Fibroblast of skin of right biceps (primary cell): Measurements from ENCODE around the gene DAZAP1.

Experiments used
- DNase-seq: peaks from one replicate; pipeline ENCODE4 v3.0.0-alpha.2; 2013

Gene DAZAP1

DNA sequence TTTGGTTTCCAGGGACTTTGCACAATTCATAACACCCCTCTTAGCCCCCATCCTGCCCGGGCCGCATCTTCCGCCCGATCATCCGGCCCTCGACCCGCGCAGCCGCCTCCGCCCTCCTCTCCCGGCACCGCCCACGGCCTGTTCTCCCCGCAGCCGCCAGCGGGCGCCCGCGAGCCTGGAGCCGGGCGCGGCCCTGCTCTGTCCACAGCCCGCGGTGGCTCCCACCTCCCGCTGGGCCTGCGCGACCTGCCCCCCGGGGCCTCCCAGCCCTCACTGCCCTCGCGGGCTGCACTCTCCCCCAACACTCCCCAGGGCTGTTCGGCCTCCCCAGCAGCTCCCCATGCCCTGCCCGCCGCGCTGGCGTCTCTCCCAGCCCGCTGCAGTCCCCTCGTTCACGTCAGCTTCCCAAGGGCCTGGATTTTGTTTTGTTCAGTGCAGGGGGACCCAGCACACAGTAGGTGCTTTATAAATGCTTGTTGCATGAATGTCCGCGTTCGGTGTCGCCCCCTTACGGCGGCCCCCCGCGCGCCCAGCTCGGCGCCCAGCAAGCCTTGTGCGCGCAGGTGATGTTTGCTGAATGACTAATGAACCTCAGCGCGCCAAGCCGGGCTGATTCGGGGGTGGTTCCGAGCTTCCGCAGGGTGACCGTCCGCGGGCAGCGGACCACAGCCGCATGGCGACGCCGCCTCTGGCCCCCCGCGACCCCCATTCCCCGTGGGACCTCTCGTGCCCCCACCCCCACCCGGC lies 38.0 kb downstream of the DAZAP1 start:
- peak; percentile 54 for DNase-seq

DNA sequence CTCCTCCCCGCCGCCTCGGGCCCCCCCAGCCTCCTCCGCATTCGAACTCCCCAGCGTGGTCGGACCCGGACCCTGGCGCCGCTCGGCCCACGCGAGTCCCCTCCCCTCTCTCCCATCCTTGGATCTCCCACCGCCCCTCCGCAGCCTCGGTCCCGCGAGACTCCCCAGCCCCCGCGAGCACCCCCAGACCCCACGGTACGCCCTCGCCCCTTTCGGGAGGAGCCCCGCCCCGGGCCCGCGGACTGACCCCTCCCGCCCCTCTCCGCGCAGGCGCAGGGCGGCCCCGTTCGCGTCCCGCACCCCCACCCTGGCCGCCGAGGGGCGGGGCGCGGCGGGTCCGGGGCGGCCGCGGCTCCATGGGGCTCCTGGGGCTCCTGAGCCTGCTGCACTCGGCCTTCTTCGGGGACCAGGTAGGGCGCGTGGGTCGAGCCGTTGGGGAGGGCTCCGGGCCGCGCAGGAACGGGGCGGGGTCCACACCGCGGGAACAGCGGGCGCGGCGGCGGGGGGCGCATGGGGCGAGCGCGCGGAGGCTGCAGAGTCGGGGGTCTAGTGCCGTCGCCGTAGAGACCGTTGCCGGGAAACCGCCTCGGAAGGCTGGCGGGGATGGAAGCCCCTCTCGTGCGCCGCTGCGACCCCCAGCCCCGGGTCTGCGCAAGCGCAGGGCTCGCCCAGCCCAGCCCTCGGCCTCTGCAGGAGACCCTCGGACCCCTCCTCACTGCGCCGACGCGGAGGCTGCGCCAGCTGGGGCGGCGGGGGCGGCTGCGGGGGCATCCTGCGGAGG lies 38.7 kb downstream of the DAZAP1 start:
- no peak for DNase-seq

- no peak for DNase-seq
Measured at GRCh38 chr19:1446713-1447481, 39.5 kb downstream of the DAZAP1 start.

DNA sequence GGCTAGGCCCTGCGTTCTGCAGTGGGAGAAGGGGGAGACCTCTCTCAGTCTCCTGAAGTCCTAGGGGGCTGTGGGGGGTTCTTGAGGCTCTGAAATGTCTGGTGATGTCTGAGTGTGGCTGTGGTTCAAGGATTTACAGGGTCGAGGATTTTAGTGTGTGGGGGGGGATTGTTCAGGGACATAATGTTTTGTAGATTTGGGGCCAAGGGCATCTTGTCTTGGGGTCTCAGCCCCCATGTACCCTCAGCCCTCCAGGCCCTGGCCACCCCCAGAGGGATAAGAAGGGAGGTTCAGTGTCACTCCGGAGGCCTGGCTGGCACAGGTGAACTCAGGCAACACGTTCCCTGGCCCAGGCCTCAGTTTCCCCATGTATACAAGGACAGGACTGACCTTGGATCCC lies 40.1 kb downstream of the DAZAP1 start:
- no peak for DNase-seq

DNA sequence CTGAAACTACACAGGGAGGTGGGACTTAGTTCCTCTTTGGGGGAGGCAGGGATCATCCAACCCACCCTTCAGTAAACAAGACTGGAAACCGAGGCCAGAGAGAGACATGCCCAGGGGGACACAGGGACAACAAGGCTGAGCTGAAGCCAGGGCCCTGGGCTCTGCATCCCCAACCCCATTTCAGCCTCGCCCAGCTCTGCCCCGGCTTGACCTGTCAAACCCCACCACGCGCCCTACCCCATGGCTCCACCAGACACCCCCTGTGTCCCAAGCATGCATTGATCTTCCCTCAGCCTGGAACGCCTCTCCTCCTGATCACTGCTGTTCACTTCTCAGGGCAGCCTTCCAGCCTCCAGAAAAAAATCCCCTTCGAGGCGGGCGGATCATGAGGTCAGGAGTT lies 40.6 kb downstream of the DAZAP1 start:
- no peak for DNase-seq

- peak; percentile 68 for DNase-seq
Measured at GRCh38 chr19:1449467-1450442, 42.4 kb downstream of the DAZAP1 start, which contains the start of gene APC2. Gene APC2 (plus strand): TSS chr19:1450121. CDS start chr19:1453002, 2,881 bp downstream.

- no peak for DNase-seq
Measured at GRCh38 chr19:1450735-1451731, 43.6 kb downstream of the DAZAP1 start.

DNA sequence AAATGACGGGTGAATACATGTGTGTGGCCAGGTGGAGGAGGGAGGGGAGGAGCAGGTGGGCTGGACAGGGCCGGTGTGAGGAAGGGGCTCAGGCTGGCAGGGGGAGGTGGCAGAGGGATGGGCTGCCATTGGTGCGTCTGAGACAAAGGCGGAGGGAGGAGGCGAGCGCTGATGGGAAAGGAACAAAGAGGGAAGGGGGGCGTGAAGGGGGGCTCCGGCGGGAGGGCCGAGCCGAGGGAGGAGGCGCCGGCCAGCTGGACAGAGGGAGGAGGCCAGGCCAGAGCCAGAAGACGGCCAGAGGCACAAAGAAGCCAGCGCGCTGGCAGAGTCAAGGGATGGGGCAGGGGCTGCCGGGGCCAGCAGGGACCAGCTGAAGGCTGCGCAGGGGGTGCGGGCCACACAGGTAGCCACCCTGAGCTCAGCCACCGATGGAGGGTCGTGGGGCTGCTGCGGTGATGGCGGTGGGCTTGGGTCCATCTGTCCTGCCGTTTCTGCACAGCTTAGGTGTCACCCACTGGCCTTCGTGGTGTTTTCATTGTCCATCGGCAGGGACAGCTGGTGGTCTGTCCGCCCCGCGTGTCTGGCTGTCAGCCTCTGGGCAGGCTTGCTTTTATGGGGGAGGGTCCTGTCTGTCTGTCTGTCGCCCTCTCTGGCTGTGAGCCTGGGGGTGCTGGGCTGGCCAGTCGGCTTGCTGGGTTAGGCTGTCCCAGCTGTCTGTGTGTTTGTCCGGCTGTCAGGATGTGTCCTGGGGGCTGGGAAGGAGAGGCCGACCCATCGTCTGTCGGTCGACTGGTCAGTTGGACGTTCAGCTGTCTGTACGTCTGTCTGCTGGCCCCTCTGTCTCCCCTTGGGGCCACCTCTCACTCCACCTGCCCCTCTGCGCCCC lies 44.8 kb downstream of the DAZAP1 start:
- no peak for DNase-seq

DNA sequence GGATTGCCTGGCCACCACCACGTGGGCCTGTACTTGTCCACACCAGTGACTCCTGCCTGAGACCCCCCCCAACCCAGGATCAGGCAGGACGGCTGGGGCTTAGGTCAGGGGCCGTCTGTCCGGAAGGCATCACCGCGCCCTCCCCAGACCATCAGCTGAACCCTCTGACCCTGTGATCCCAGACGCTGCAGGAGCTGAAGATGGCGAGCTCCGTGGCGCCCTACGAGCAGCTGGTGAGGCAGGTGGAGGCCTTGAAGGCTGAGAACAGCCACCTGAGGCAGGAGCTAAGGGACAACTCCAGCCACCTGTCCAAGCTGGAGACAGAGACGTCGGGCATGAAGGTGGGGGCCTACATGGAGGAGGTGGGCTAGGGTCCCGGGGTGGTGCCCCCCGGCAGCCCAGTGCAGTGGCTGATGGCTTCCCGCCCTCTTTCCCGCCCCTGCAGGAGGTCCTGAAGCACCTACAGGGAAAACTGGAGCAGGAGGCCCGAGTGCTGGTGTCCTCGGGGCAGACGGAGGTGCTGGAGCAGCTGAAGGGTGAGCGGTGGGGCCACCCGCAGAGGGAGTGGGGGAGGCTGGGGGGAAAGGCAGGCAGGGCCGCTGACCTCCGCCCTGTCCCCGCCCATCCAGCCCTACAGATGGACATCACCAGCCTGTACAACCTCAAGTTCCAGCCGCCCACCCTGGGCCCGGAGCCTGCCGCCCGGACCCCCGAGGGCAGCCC lies 45.6 kb downstream of the DAZAP1 start:
- no peak for DNase-seq

GRCh38 chr19:1453525-1454364 lies 46.4 kb downstream of the DAZAP1 start:
- DNase-seq: no peak

GRCh38 chr19:1455002-1455335 lies 47.6 kb downstream of the DAZAP1 start:
- DNase-seq: no peak

- peak; percentile 51 for DNase-seq
Measured at GRCh38 chr19:1455336-1456120, 48.1 kb downstream of the DAZAP1 start.

DNA sequence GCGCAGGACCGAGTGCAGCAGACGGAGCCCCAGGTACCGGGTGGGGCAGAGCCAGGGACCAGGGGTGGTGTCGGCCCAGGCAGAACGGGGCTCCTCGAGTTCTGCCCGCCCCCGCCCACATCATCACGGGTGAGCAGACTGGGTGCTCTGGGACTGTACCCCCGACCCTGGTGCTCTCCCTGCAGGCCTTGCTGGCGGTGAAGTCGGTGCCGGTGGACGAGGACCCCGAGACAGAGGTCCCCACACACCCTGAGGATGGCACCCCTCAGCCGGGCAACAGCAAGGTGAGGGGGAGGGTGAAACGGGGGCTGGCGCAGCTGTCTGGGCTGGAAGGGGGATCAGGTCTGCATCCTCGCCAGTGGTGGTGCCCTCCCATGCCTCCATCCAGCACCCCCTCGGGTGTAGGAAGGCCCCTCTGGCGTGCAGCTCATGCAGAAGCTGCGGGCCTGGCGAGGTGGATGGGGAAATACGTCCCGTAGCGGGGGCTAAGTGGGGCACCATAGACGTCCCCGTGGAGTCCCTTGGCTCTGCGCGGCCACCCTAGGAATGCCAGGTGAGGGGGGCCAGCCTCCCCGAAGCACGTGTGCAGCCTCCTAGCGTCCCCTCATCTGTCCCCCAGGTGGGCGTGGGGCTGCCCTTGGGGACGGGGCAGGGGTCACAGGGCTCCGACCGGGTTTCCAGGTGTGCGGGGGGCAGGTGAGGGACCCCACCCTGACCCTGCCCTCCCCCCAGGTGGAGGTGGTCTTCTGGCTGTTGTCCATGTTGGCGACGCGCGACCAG lies 48.9 kb downstream of the DAZAP1 start:
- no peak for DNase-seq

DNA sequence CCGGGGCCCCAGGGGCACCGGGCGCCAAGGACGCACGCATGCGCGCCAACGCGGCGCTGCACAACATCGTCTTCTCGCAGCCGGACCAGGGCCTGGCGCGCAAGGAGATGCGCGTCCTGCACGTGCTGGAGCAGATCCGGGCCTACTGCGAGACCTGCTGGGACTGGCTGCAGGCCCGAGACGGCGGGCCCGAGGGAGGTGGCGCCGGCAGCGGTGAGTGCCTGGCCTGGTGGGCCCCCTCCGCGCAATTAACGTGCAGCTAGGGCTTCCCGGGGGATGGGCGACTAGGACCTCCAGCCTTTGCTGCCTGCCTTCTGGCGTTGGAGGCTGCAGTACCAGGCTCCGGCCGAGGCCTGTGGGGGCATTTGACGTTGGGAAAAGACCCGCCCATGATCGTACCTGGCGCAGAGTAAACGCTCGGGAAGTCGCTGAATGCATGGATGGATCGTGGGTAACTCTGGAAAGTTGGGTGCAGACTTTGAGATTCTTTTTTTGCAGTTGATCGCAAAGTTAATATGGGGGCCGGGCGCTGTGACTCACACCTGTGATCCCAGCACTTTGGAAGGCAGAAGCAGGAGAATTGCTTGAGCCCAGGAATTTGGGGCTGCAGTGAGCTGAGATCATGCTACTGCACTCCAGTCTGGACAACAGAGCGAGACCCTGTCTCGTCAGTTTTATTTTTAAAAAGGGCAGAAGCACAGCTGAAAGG lies 49.8 kb downstream of the DAZAP1 start:
- no peak for DNase-seq

GRCh38 chr19:1457892-1458291 lies 50.5 kb downstream of the DAZAP1 start:
- DNase-seq: no peak

GRCh38 chr19:1459479-1459878 lies 52.1 kb downstream of the DAZAP1 start:
- DNase-seq: no peak
